AG10803 (cell line): Measurements from ENCODE around the gene CTNND2.

ENCODE experiments used
- DNase-seq: peaks from one replicate; pipeline ENCODE4 v3.0.0; 2010; ENCODE audit warnings: low read depth
- H3K4me3 ChIP-seq: 2 replicates; pipeline ENCODE4 v1.5.1; 2011; ENCODE audit warnings: mild to moderate bottlenecking, low read length, control low read depth
- CTCF ChIP-seq: conservative IDR thresholded peaks from 2 replicates; pipeline ENCODE4 v1.5.1; 2011; ENCODE audit warnings: mild to moderate bottlenecking, low read length, control low read depth, inconsistent platforms

Gene CTNND2

GRCh38 chr5:11139217-11139865 lies 764.9 kb downstream of the CTNND2 start:
- H3K4me3 ChIP-seq: no peak overlapping the region
- no peak for TF ChIP-seq CTCF
- no peak for DNase-seq

GRCh38 chr5:11130131-11130530 lies 774.1 kb downstream of the CTNND2 start:
- TF ChIP-seq CTCF: no peak
- DNase-seq: no peak
- H3K4me3 ChIP-seq: no peak overlapping the region

GRCh38 chr5:11128021-11128420 lies 776.2 kb downstream of the CTNND2 start:
- DNase-seq: no peak
- TF ChIP-seq CTCF: no peak
- no peak overlapping the region for H3K4me3 ChIP-seq

GRCh38 chr5:11126844-11127243 lies 777.4 kb downstream of the CTNND2 start:
- H3K4me3 ChIP-seq: no peak overlapping the region
- DNase-seq: no peak
- no peak for TF ChIP-seq CTCF

- no peak for DNase-seq
- no peak for TF ChIP-seq CTCF
- no peak overlapping the region for H3K4me3 ChIP-seq
These were observed 782.4 kb downstream of the CTNND2 start for GRCh38 chr5:11121885-11122284.

GRCh38 chr5:11110128-11110527 lies 794.1 kb downstream of the CTNND2 start:
- TF ChIP-seq CTCF: no peak
- no peak for DNase-seq
- no peak overlapping the region for H3K4me3 ChIP-seq

- DNase-seq: no peak
- TF ChIP-seq CTCF: no peak
- H3K4me3 ChIP-seq: no peak overlapping the region
These were observed 798.5 kb downstream of the CTNND2 start for GRCh38 chr5:11105696-11106095.
